A549 (cell line): Measurements from ENCODE around the gene TMPRSS11B. TPM values are rescaled to one million over a fixed set of nuclear protein-coding genes. Genes with fewer than 3 reads are reported as not detected.

Experiments used
- ATAC-seq, 2 experiments: fragments of 200-7000 bp in 1 of 2; fragments of >200 bp in 1 of 2; cut with Nextera tagmentation in 1 of 2; cut with Tn5 transposase in 1 of 2; 3 replicates each; pipeline versions ENCODE4 v1.8.0 to v1.9.1; 2018 to 2020; ENCODE audit warnings: mild to moderate bottlenecking in 1 of 2, moderate library complexity in 1 of 2
- CTCF ChIA-PET: fragments of 300-600 bp; sonication (Branson Sonifier 250); formaldehyde crosslinking; extraction: SDS; loops from one replicate; lab custom pipeline; 2021; ENCODE audit warnings: antibody characterized with exemption, inconsistent platforms; lab: Yijun Ruan, JAX
- POLR2A ChIA-PET: fragments of 350-600 bp; formaldehyde crosslinking; extraction: SDS; loops from one replicate; lab custom pipeline; 2021; ENCODE audit warnings: antibody characterized with exemption, inconsistent platforms; lab: Yijun Ruan, JAX
- DNase-seq, 2 experiments: peaks; one replicate each; pipeline versions ENCODE4 v3.0.0 to v3.0.0-alpha.2; 2011 to 2016; ENCODE audit warnings: low read depth in 1 of 2, low spot score in 1 of 2
- FAIRE-seq: peaks from 2 replicates; lab custom pipeline; 2011; peaks lifted over from hg19 to GRCh38; lab: Jason Lieb, UNC
- H3K27ac ChIP-seq, 2 experiments: fragments of >200 bp; sonication (Bioruptor Twin); formaldehyde crosslinking; 3 replicates each; pipeline ENCODE4 v1.5.1; 2016 to 2017
- H3K4me1 ChIP-seq: fragments of >200 bp; sonication (Bioruptor Twin); formaldehyde crosslinking; 3 replicates; pipeline ENCODE4 v1.6.1; 2016
- H3K4me2 ChIP-seq: fragments of >200 bp; sonication (Bioruptor Twin); formaldehyde crosslinking; 3 replicates; pipeline ENCODE4 v1.6.1; 2016
- H3K4me3 ChIP-seq: fragments of >200 bp; sonication (Bioruptor Twin); formaldehyde crosslinking; 3 replicates; pipeline ENCODE4 v1.5.1; 2016
- H3K9me3 ChIP-seq: fragments of >200 bp; sonication (Bioruptor Twin); formaldehyde crosslinking; 3 replicates; pipeline ENCODE4 v1.6.1; 2016
- CBX8 ChIP-seq: fragments of 200-600 bp; sonication (generic); IDR thresholded peaks from 2 replicates; pipeline ENCODE4 v1.6.1; 2016
- CEBPB ChIP-seq, 2 experiments: fragments of >200 bp in 1 of 2; sonication (Bioruptor Twin) in 1 of 2; formaldehyde crosslinking in 1 of 2; IDR thresholded peaks; 2 replicates each; pipeline ENCODE4 v1.6.1; 2012 to 2016
- CHD4 ChIP-seq: fragments of 200-600 bp; sonication (generic); IDR thresholded peaks from 2 replicates; pipeline ENCODE4 v1.6.1; 2016; ENCODE audit warnings: antibody characterized with exemption, mild to moderate bottlenecking, borderline replicate concordance
- EHMT2 ChIP-seq: fragments of 200-600 bp; sonication (generic); IDR thresholded peaks from 2 replicates; pipeline ENCODE4 v1.6.1; 2016; ENCODE audit warnings: antibody characterized with exemption, low read depth, mild to moderate bottlenecking, moderate library complexity
- ELK1 ChIP-seq: fragments of 150-350 bp; IDR thresholded peaks from 2 replicates; pipeline ENCODE4 v1.6.1; 2014; ENCODE audit warnings: low read depth, mild to moderate bottlenecking, low read length
- ESRRA ChIP-seq: fragments of 150-350 bp; IDR thresholded peaks from 2 replicates; pipeline ENCODE4 v1.6.1; 2014; ENCODE audit warnings: mild to moderate bottlenecking, low read length, borderline replicate concordance
- FOXS1 ChIP-seq: fragments of 250-450 bp; sonication (Bioruptor Pico); IDR thresholded peaks from 2 replicates; pipeline ENCODE4 v1.5.0; 2020; ENCODE audit warnings: mild to moderate bottlenecking, moderate library complexity
- GATA3 ChIP-seq: IDR thresholded peaks from 2 replicates; pipeline ENCODE4 v1.6.1; 2012; ENCODE audit warnings: borderline replicate concordance
- HDAC2 ChIP-seq: fragments of 200-600 bp; sonication (generic); IDR thresholded peaks from 2 replicates; pipeline ENCODE4 v1.6.1; 2016
- HES2 ChIP-seq: fragments of >200 bp; sonication (Bioruptor Twin); formaldehyde crosslinking; IDR thresholded peaks from 2 replicates; pipeline ENCODE4 v1.6.1; 2016
- HEYL ChIP-seq: fragments of 250-450 bp; sonication (Bioruptor Pico); IDR thresholded peaks from 2 replicates; pipeline ENCODE4 v1.8.0; 2021; ENCODE audit warnings: mild to moderate bottlenecking, moderate library complexity
- HOXB13 ChIP-seq: fragments of 250-450 bp; sonication (Bioruptor Pico); IDR thresholded peaks from 2 replicates; pipeline ENCODE4 v1.5.0; 2020; ENCODE audit warnings: low read depth, mild to moderate bottlenecking, moderate library complexity
- JUN ChIP-seq, 2 experiments: fragments of >200 bp; sonication (Bioruptor Twin); formaldehyde crosslinking; IDR thresholded peaks; 2 replicates in 1 of 2; 3 replicates in 1 of 2; pipeline ENCODE4 v1.6.1; 2016 to 2017
- JUNB ChIP-seq: fragments of >200 bp; sonication (Bioruptor Twin); formaldehyde crosslinking; IDR thresholded peaks from 2 replicates; pipeline ENCODE4 v1.6.1; 2016
- MAFK ChIP-seq: fragments of 450-650 bp; IDR thresholded peaks from 2 replicates; pipeline ENCODE4 v1.6.1; 2014; ENCODE audit not compliant: partially characterized antibody
- MAZ ChIP-seq: fragments of 150-350 bp; IDR thresholded peaks from 2 replicates; pipeline ENCODE4 v1.6.1; 2014; ENCODE audit warnings: antibody characterized with exemption, low read depth, low read length, borderline replicate concordance
- MYC ChIP-seq: IDR thresholded peaks from 2 replicates; pipeline ENCODE4 v1.6.1; 2012; ENCODE audit warnings: mild to moderate bottlenecking, inconsistent platforms, low read length, improper control_type of control experiment, borderline replicate concordance
- NPAS2 ChIP-seq: fragments of 250-450 bp; sonication (Bioruptor Pico); IDR thresholded peaks from 2 replicates; pipeline ENCODE4 v1.8.0; 2022; ENCODE audit warnings: mild to moderate bottlenecking, moderate library complexity, borderline replicate concordance
- PHF8 ChIP-seq: fragments of 200-600 bp; sonication (generic); IDR thresholded peaks from 2 replicates; pipeline ENCODE4 v1.6.1; 2016; ENCODE audit warnings: low read depth, mild to moderate bottlenecking, antibody characterized with exemption, moderate library complexity, borderline replicate concordance
- RAD21 ChIP-seq, 2 experiments: fragments of >200 bp in 1 of 2; sonication (Bioruptor Twin) in 1 of 2; formaldehyde crosslinking in 1 of 2; IDR thresholded peaks in 1 of 2; conservative IDR thresholded peaks in 1 of 2; 2 replicates in 1 of 2; 3 replicates in 1 of 2; pipeline ENCODE4 v1.6.1; 2012 to 2018; ENCODE audit warnings: inconsistent platforms in 1 of 2
- RFX5 ChIP-seq: fragments of 450-650 bp; IDR thresholded peaks from 2 replicates; pipeline ENCODE4 v1.7.1; 2014; ENCODE audit warnings: antibody characterized with exemption, mild to moderate bottlenecking, moderate library complexity
- RNF2 ChIP-seq: fragments of 200-600 bp; sonication (generic); IDR thresholded peaks from 2 replicates; pipeline ENCODE4 v1.6.1; 2016; ENCODE audit warnings: low read depth, mild to moderate bottlenecking, antibody characterized with exemption, moderate library complexity, borderline replicate concordance
- SMC3 ChIP-seq: fragments of >200 bp; sonication (Bioruptor Twin); formaldehyde crosslinking; IDR thresholded peaks from 3 replicates; pipeline ENCODE4 v1.6.1; 2018; ENCODE audit warnings: inconsistent platforms
- SREBF2 ChIP-seq: fragments of 450-650 bp; IDR thresholded peaks from 2 replicates; pipeline ENCODE4 v1.6.1; 2014; ENCODE audit warnings: mild to moderate bottlenecking, moderate library complexity
- TFCP2L1 ChIP-seq: fragments of 250-450 bp; sonication (Bioruptor Pico); IDR thresholded peaks from 2 replicates; pipeline ENCODE4 v1.5.0; 2021; ENCODE audit warnings: mild to moderate bottlenecking
- TP53 ChIP-seq: fragments of 250-450 bp; sonication (Bioruptor Pico); IDR thresholded peaks from 2 replicates; pipeline ENCODE4 v1.5.0; 2021; ENCODE audit warnings: mild to moderate bottlenecking, moderate library complexity
- USF2 ChIP-seq: fragments of 450-650 bp; IDR thresholded peaks from 2 replicates; pipeline ENCODE4 v1.6.1; 2014; ENCODE audit warnings: antibody characterized with exemption
- ZC3H11A ChIP-seq: fragments of 450-650 bp; IDR thresholded peaks from 2 replicates; pipeline ENCODE4 v1.6.1; 2014; ENCODE audit warnings: antibody characterized with exemption, mild to moderate bottlenecking
- ZFP36 ChIP-seq: fragments of 450-650 bp; IDR thresholded peaks from 2 replicates; pipeline ENCODE4 v1.6.1; 2014; ENCODE audit warnings: borderline replicate concordance; ENCODE audit not compliant: partially characterized antibody
- WGBS: methylation state at CpG from one replicate; pipeline ENCODE4 v1.1.6; 2017; ENCODE audit errors: missing lambda C conversion rate; 5-methylcytosine and 5-hydroxymethylcytosine counted together
- polyA plus RNA-seq, 4 experiments: library from polyadenylated mRNA; depleted of rRNA in 3 of 4; stranded (reverse); fragments of >200 nt; fragmentation: RNase III in 1 of 4; extraction: RNeasy Plus Mini Kit Qiagen cat#74134 plus additional on column Dnase treatment in 1 of 4; gene quantifications; 2 replicates in 3 of 4; 3 replicates in 1 of 4; pipeline ENCODE4 v1.2.3, GENCODE V29; 2011 to 2017

TMPRSS11B gene
- polyA plus RNA-seq, 2 of the 4 experiments (the other 2 are of a cell fraction), result not detected

- TF ChIP-seq HOXB13 (CRISPR knock-in tag), result no peak
- TF ChIP-seq GATA3, result no peak
- TF ChIP-seq RFX5, result no peak
- TF ChIP-seq HES2, result no peak
Observed at GRCh38 chr4:68193194-68193593, 52.3 kb downstream of the TMPRSS11B start (continued).

- POLR2A ChIA-PET, result no interaction called here
- no peak for ATAC-seq
Observed at GRCh38 chr4:68187145-68187544, 58.3 kb downstream of the TMPRSS11B start.

GRCh38 chr4:68184923-68185322, 60.6 kb downstream of the TMPRSS11B start:
- POLR2A ChIA-PET, result no interaction called here

More at GRCh38 chr4:68187145-68187544, 58.3 kb downstream of the TMPRSS11B start:
- Histone ChIP-seq H3K27ac (no peak overlapping the region), H3K4me3 (no peak overlapping the region), H3K9me3 (no peaks in the 10 kb centered on the region), H3K4me1 (no peaks in the 10 kb centered on the region), H3K4me2 (no peak overlapping the region)
- no peak for DNase-seq
- no peak for FAIRE-seq
- CTCF ChIA-PET, result interaction anchor here (0.9 to 1.7 kb wide), 2 partner anchors 11 to 13 kb away, joined by 3 to 4 read pairs; no protein-coding TSS in a partner anchor
- 11% methylated on average over 2 of the region's 2 CpGs for WGBS
- TF ChIP-seq HEYL (no peak), GATA3 (no peak), HDAC2 (no peak), JUN (IDR thresholded peaks at IDR 0.05) (no peak), TP53 (CRISPR knock-in tag) (no peak), NPAS2 (CRISPR knock-in tag) (no peak), SMC3 (no peak), RAD21 (conservative IDR thresholded peaks at IDR 0.05 in 1 of 2, IDR thresholded peaks at IDR 0.05 in 1 of 2) (no peak), FOXS1 (CRISPR knock-in tag) (no peak), MYC (no peak), MAZ (no peak), JUNB (no peak), CBX8 (no peak)

GRCh38 chr4:68183417-68183816, 62.1 kb downstream of the TMPRSS11B start:
- ATAC-seq (no peak), DNase-seq (no peak), FAIRE-seq (no peak)
- Histone ChIP-seq H3K9me3 (no peaks in the 10 kb centered on the region), H3K4me2 (no peak overlapping the region), H3K27ac (no peak overlapping the region), H3K4me1 (peaks cover 12% of the 10 kb centered on the region; the same call in 1 of the 3 replicates), H3K4me3 (no peak overlapping the region)
- TF ChIP-seq TP53 (CRISPR knock-in tag), result no peak
- no peak for TF ChIP-seq CEBPB (IDR thresholded peaks at IDR 0.05)
- no peak for TF ChIP-seq TFCP2L1 (CRISPR knock-in tag)
- TF ChIP-seq EHMT2, result no peak
- TF ChIP-seq MAFK, result no peak
- no peak for TF ChIP-seq NPAS2 (CRISPR knock-in tag)
- TF ChIP-seq ELK1, result no peak
- TF ChIP-seq ZFP36, result no peak
- no peak for TF ChIP-seq ESRRA
- TF ChIP-seq RNF2, result no peak
- TF ChIP-seq ZC3H11A, result no peak
- no peak for TF ChIP-seq HDAC2
- no peak for TF ChIP-seq SREBF2
- TF ChIP-seq USF2, result no peak
- TF ChIP-seq CHD4, result no peak
- no peak for TF ChIP-seq PHF8
- ChIA-PET CTCF (no interaction called here), POLR2A (no interaction called here)

More at GRCh38 chr4:68184923-68185322, 60.6 kb downstream of the TMPRSS11B start:
- Histone ChIP-seq H3K4me1 (peaks cover 12% of the 10 kb centered on the region; the same call in 1 of the 3 replicates), H3K4me3 (no peak overlapping the region), H3K4me2 (no peak overlapping the region), H3K9me3 (no peaks in the 10 kb centered on the region), H3K27ac (no peak overlapping the region)
- no peak for ATAC-seq
- no peak for FAIRE-seq
- CTCF ChIA-PET, result interaction anchor here (0.8 to 1.0 kb wide), 2 partner anchors 9 to 191 kb away, joined by 3 read pairs; no protein-coding TSS in a partner anchor
- TF ChIP-seq CHD4, result no peak
- TF ChIP-seq NPAS2 (CRISPR knock-in tag), result no peak
- DNase-seq, result no peak
